ENCODE results near the gene ATP8B4.

ATP8B4 gene

DNA sequence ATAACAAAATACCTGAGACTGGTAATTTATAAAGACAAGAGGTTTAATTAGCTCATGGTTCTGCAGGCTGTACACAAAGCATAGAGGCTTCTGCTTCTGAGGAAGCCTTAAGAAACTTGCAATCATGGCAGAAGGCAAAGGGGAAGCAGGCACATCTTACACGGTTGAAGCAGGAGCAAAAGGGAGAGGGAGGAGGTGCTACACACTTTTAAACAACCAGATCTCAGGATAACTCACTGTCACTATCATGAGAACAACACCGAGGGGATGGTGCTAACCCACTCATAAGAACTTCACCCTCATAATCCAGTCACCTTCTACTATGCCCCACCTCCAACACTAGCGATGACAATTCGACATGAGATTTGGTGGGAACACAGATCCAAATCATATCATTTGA, 54.4 kb downstream of the ATP8B4 start:
- no peak for DNase-seq (ENCODE audit: low spot score)

DNA sequence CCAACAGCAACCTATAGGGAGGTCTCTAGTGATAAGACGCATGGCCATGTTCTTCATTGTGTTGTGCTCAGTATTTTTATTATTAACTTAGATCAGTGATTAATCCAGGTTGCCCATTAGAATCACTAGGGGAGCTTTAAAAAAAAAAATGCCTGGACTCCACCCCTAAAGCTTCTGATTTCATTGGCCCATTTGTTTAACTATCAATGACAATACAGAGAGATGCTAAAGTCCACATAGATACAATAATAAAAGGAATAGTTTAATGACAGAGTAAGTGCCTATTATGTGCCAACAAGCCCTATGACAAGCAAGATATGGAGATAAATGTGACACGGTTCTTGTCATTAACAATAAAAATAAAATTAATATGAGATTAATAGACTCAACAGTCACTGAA, 55.8 kb downstream of the ATP8B4 start:
- no peak for DNase-seq (ENCODE audit: low spot score)

DNA sequence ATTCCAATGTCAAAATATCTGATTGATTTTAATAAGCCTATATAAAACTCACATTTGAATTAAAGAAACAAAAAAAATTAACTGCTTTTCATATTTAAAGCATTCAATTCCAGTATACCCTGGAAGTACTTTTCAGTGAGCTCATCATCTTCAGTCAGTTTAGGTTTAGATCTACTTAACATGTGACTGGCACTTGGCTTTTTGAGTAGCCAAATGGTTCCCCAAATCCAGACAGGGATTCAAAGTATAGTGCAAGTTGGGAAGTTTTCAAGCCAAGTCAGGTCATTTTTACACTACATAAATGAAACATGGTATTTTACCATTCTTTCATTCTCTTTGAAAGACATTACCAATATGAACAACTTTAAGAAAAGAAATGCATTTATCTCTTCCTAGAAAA, 57.5 kb downstream of the ATP8B4 start:
- DNase-seq (ENCODE audit: low spot score), result no peak

DNA sequence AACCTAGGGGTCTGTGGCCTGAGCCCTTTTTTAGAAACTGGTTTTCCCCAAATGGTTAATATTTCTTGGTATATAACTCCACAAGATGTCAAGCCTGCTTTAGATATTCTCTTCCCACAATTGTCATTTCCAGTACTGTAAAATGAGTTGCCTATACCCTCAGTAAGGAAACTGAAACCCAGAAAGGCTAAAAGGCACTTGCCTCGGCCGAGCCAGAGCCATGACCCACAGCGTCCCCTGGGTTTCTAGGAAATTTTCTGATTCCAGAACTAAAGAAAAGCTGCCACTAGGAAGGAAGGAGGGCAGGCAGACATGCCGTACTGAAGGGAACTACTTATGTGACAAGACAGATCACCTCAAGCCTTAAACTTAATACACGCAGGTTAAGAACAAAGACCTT, 59.1 kb downstream of the ATP8B4 start:
- no peak for DNase-seq (ENCODE audit: low spot score)

DNA sequence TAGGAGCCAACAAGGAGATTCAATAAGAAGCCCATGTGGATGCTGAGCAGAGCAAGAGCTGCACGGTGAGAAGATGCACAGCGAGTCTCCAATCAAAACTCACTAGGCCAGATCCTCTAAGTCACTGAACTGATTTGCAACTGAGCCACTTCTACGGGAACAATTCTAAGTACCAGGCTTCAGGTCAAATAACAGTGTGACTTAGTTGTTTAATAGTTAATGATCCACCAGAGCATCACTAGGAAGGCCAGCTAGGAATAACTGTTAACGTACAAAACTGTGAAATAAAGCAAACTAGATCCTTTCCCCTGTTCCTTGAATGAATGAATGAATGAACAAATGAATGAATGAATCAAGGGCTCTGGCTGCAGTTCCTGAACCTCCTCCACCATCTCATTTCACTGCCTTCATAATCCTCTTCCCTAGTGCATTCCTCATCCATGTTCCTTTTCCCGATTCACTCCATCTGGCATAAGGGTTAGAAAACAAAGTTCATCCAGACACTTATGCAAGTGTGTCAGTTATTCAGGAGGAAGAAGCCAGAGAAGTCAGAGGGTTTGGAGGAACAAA, 59.7 kb downstream of the ATP8B4 start:
- no peak for DNase-seq (ENCODE audit: low spot score)

DNA sequence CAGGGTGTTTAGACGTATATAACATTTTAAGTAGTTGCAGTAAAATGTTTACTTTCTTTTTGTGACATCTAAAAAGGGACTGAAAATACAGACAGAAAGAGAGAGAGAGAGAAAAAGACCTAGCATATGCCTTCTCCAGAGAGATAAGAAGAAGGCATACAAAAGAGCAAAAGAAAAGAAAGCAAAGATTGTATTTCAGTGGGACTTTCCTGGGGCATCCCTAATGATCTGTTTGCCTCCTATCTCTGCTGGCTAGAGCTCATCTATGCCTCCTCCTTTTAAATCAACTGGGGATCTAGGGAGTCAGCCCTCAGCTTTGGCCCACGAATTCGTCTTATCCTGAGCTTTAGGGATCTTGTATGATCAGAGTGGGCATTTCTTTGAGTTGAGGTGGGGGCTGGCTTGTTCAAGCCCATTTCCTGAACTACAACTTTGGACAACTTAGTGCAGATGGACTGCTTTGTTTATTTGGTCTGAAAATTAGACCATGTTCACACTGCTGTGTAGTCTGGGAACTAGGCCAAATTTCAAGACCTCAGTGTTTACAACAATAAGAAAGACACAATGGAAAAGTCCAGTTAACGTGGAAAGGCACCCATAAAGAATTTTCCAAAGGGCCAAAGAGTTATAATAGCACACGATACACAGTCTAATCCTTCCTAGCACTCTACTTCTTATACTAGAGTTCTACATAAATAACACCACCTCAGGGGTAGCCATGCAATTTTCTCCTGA, 61.0 kb downstream of the ATP8B4 start:
- no peak for DNase-seq (ENCODE audit: low spot score)

DNA sequence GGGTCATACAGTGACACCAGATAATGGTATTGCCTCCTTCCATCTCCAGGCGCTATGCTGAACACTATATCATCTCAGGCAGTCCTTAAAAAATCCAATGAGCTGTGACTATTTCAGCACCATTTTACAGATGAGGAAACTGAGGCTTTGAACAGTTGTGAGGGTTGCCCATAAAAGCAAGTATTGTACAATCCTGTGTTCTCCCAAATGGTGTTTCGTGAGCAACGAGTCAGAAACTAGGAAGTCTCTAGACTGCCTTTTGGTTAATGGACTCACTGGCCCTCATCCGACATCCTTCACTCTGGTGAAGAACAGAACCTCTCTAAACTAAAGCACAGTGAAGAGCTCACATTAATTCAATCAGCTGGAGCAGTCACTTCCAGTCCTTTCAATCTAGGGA, 61.8 kb downstream of the ATP8B4 start:
- no peak for DNase-seq (ENCODE audit: low spot score)

DNA sequence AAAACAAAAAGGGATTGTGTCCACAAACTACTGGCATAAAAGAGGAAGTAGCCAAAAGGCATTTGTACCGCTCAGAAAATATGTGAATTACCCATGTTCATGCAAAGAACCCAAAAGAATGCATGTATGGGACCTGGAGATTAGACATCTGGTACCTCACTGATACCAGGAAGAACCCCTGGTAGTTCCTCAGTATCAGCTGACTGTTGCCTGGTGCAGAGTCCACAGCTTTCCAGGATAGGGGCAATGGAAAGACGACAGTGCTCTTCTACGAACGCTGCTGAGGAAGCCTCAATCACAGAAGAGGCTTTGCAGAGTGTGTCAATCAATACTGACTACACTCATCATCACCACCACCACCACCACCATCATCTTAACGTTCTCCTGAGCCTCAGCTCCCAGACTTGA, 63.3 kb downstream of the ATP8B4 start:
- DNase-seq (ENCODE audit: low spot score), result no peak

DNA sequence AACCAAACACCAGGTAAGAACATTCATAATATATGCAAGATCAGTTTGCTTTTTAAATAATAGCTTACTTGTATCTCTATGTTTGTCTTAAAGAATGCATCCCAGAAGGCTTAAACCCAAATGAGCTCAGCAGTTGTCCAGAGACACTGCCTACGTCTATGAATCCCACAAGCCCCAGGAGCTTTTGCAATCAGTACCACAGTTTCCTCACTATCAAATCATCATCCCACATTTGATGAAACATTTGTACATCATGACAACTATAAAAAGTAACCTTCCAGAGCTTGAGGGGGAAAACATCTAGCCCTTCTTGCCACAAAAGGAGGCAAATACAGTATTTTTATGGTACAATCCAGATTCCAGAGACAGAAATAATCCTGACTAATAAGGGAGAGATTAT, 63.7 kb downstream of the ATP8B4 start:
- DNase-seq (ENCODE audit: low spot score), result no peak

DNA sequence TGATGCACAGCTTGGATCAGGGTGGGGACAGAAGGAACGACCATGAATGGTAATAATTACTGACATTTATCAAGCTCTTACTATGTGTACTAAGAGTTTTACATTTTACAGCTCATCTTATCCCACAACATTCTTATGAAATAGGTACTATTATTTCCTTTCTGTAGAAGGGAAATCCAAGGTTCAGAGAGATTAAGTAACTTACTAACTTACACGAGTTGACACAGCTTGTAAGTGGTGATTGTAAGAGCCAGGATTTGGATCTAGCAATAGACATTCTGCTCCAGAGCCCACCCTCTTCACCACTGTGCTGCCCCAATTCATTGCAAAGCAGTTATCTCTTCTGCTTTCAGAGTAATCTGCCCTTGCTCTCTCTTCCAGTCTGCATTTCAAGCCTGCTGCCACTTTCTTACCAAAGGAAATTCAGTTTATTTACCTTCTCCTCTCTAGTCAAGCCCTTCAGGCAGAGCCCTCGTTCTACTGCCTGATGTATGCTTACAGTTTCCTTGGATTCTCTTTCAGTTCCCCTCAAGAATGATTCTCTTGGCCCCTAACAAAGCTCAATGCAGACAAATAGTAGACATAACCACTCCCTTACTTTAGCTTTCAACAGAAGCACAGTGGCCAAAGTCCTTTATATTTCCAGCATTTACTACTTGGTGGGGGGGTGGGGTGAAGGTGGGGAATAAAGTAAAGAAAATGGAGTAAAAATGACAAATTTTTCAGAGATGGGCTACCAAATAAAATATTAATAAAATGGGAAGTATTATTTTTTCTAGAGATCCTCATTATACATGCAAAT, 65.8 kb downstream of the ATP8B4 start:
- no peak for DNase-seq (ENCODE audit: low spot score)

DNA sequence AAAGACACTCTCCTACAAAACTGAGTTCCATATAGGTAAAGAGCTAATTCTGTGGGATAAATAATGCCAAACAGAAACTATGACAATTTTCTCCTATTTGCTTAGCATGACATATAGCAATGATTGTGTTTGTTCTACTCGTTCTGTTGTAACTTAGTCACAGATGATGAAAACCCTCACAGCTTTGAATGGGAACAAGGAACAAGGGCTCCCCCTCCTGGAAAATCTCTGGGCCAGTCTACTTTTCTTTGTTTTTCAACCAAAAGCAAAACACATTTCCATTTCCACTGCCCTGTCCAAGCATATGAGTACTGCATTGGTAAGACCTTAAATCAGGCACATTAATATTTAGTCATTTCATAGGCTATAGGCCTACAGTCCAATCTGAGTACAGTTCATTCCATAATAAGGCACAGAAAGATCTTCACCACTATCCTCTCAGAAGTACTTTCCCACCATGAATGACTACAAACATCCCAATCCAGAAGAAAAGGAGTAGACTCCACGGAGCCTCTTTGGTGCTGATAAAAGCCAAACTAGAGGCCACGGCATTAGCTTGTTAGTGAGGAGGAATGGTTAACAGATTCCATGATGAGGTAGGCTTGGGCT, 67.1 kb downstream of the ATP8B4 start:
- DNase-seq (ENCODE audit: low spot score), result peak; percentile 17

DNA sequence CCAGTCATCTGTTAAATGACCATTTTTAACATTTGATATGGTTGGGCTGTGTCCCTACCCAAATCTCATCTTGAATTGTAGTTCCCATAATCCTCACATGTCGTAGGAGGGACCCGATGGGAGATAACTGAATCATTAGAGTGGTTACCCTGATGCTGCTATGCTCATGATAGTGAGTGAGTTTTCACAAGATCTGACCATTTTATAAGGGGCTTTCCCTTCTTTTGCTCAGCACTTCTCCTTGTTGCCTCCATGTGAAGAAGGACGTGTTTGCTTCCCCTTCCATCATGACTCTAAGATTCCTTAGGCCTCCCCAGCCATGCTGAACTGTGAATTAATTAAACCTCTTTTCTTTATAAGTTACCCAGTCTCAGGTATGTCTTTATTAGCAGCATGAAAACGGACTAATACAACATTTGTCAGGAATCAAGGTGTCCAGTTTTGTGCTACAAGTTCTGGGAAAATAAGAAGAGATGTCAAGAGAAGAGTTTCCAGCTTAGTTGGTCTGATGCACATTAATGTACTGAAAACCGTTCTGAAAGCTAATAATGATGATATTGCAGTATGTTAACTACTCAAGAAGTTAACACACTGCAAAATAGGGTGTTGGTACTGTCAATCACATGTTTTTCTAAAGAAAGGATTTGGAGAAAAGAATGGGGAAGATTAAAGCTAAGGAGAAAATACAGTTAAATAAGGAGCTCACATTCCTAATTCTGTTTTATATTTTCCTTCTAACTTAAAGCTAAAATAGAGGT, 67.9 kb downstream of the ATP8B4 start:
- DNase-seq (ENCODE audit: low spot score), result no peak

DNA sequence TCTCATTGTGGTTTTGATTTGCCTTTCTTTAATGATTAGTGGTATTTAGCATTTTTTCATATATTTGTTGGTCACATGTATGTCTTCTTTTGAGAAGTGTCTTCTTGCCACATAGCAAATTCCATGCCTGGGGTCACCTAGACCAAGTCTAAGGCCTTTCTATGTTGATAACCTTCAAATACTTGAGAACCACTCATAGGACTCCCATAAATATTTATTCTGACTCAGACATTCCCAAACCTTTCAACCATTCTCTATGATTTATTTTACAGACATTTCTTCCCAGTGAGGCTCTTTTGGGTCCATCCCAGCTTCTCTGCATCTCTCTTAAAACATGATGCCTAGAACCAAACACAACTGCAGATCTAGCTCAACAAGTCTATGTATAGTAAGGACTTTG, 69.2 kb downstream of the ATP8B4 start:
- DNase-seq (ENCODE audit: low spot score), result no peak

DNA sequence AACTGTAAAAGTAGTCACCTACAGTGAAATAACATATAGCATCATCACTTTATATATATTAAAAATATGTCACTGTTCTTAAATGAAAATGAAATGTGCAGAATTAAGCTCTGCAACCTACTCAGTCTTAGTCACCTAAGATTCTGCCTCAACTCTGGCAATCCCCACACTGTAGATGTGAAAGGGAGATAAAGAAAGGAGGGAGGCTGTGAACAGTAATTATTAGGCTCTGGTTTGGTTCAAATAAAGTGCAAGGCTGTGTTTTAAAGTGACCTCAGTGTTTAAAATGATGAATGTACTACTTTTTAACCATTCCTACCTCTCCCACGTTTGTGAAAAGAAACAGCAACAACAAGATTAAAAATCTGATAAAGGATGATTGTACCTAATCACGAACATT, 72.2 kb downstream of the ATP8B4 start:
- DNase-seq (ENCODE audit: low spot score), result no peak

DNA sequence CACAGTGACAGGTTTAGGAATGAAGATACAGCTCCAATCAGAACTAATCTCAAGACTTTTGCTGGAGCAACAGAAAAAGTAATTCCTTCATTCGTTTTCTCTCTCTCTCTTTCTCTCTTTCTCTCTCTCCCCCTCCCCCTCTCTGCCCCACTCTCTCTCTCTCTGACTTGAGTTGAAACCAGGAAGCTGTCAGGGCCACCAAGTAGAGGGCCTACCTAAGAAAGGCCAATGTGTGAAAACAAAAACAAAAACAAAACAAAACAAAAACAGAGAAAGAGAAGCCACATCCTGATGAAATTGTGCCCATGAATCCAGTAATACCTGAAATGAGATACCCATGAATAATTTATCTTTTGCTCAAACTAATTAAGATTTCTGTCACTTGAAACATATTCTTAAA, 72.9 kb downstream of the ATP8B4 start:
- no peak for DNase-seq (ENCODE audit: low spot score)

DNA sequence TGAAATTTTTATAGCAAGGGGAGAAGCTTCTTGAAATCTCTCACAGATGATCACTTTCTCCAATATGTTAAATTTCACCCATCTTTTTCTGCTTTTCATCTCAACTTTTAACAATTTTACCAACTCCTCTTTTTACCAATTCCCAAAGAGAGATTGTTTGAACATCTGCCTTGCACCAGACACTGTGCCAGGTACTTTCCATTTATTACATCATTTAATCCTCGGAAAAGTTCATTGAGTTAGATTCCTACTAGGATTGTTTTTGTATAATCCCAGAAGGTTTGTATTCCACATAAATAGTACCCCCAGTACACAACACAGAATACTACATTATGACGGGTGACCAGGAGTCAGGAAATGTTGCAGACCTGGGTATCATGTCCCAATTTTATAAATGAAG, 74.1 kb downstream of the ATP8B4 start:
- no peak for DNase-seq (ENCODE audit: low spot score)

DNA sequence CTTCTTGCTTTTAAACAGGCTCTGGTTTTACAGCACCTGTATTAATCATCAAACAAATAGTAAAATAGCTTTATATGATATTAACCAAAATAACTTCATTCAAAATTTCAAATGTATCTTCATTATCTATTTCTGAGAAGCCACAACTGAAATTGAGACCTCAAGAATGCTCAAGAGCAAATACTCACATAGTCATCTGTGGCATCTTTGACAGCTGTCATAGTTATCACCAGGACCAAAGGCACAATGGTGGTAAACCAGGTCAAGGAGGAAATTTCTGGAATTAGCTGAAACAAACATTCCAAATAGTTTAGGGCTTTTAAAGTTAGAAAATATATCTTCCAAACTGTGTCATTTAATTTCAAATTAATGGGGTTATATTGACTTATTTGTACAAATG, 74.6 kb downstream of the ATP8B4 start:
- no peak for DNase-seq (ENCODE audit: low spot score)

DNA sequence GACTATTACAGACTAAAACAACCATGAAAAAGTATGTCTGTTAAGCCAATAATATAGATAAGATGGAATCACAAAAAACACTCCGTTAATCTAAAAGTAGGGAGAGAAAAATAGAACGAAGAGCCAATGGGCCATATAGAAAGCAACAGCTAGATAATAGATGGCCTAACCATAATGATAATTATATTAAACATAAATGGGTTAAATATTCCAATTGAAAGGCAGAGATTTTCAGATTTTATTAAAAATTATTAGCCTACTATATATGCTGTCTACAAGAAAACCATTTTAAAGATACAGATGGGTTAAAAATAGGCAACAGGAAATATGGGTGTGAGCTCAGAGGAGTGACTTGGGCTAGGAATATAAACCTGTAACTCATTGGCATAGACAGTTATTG, 76.3 kb downstream of the ATP8B4 start:
- no peak for DNase-seq (ENCODE audit: low spot score)

DNA sequence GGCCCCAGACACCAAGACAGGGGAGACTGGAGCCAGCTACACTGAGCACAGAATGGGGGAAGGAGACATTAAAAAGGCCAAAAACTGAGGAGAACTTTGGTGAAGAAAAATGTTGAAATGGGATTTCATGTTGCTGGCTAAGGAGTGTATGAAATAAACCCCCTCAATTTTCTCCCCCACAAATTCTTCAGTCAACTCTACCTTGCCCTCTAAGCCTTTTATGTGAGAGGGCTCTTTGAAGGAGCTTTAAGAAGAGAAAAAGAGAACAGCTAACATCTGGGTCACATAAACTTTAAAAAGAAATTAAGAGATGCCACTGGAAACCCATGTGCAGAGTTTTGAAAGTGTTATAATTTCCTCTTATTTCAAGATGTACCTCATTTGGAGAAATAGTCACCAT, 88.6 kb downstream of the ATP8B4 start:
- no peak for DNase-seq (ENCODE audit: low spot score)

DNA sequence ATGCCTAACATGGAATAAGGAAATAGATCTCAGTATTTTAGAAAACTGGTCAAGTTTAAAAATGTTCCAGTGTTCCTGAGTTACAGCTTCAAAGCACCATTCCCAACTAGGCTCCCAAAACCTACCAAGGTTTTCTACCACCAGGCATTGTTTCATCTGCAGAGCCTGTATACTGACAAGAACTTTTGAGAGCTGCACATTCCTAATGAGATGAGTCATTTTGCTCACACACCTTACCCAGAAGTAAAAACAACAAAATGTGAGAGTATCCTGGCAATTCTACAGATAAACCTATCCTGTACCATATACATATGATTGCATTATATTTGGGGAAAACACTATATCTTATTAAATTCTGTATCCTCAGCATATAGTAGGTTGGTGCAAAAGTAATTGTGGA, 90.7 kb downstream of the ATP8B4 start:
- DNase-seq (ENCODE audit: low spot score), result no peak

DNA sequence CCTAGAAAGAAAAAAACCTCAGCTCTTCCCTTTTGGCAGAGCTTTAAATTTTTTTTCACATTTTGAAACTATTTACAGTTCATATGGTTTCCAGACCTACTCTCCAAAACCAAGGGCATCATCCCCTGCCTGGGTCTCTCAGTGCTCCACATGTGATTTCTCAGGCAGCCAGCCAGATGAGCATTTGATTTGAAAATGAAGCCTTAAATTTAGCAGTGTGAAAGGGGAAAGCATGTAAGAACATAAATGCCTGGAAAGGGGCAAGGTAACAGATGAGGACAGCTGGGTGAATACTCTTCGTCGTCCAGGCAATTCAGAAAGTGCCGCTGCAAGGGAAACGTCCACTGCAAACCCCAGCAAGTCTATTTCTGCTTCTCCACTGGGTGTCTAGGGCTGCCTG, 94.8 kb downstream of the ATP8B4 start:
- no peak for DNase-seq (ENCODE audit: low spot score)

DNA sequence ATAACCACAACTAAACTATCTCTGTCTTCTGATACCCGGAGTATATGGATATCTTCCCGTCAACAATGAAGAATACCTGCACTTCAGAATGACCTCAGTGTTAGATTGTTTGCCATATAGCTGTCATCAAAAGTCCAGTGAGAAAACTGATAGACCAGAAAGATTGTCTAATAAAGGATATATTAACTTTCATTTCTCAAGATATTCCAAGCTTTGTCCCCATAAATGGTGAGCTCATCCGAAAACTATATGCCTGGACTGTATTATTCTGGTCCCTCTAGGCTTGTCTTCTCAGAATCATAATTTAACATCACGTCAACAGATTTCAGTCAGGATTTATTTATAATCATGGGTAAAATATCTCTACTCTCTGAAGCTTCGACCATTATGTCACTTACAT, 100.5 kb downstream of the ATP8B4 start:
- no peak for DNase-seq (ENCODE audit: low spot score)

Data from hematopoietic multipotent progenitor cell treated with erythropoietin and hydrocortisone succinate and interleukin-3 and kit ligand, for 17 days (in vitro differentiated cells).